Measurements from ENCODE around the gene IRF5.

Gene IRF5

DNA sequence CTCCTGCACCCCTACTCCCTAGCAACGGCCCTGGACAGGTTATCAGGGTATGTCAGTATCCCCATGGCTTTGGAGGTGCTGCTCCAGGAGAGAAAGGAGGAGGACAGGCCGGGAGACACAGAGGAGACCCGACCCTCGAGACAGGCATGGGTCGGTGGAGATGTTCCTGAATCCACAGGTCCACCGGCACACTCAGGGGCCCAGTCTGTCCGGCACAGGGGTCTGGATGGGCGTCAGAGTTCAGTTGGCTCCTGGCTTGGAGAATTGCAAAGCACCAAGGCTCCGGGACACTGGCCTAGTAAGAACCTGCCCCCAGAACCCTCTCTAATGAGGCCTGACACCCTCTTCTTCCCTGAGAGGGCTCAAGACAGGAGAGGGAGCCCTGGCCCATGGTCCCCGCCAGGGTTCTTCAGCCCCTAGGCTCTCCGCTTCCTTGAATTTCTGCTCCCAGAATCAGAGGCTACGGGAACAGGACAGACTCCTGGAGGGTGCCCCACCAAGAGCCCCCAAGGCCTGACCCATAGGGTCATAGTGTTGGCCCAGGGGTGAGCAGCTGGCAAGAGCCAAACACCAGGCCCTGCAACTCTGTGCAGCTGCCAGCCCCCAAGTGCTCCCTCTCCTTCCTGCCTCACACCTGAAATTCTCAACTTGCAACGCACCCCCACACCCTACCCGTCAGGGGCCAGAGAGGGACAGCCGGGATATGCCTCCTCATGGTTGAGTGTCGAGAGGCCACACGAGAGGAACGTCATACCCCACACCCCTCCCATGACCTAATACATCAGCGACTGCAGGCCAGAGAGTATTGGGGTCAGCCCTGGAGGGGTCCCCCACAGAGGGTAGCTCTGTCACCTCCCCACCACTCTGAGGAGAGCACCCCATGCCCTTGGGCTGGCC, 5.5 kb upstream of the IRF5 start:
- CTCF ChIA-PET = interaction anchor here (0.9 to 1.4 kb wide), 3 partner anchors 21 to 232 kb away, joined by 3 to 6 read pairs (median 3); no protein-coding TSS in a partner anchor
- no peak overlapping the region for H3K4me3 ChIP-seq (ENCODE audit: low read depth, low read length)
- TF ChIP-seq, protein P1, sequence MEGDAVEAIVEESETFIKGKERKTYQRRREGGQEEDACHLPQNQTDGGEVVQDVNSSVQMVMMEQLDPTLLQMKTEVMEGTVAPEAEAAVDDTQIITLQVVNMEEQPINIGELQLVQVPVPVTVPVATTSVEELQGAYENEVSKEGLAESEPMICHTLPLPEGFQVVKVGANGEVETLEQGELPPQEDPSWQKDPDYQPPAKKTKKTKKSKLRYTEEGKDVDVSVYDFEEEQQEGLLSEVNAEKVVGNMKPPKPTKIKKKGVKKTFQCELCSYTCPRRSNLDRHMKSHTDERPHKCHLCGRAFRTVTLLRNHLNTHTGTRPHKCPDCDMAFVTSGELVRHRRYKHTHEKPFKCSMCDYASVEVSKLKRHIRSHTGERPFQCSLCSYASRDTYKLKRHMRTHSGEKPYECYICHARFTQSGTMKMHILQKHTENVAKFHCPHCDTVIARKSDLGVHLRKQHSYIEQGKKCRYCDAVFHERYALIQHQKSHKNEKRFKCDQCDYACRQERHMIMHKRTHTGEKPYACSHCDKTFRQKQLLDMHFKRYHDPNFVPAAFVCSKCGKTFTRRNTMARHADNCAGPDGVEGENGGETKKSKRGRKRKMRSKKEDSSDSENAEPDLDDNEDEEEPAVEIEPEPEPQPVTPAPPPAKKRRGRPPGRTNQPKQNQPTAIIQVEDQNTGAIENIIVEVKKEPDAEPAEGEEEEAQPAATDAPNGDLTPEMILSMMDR (IDR thresholded peaks at IDR 0.05; ENCODE audit: insufficient read depth, low read length, missing control alignments) = no peak

DNA sequence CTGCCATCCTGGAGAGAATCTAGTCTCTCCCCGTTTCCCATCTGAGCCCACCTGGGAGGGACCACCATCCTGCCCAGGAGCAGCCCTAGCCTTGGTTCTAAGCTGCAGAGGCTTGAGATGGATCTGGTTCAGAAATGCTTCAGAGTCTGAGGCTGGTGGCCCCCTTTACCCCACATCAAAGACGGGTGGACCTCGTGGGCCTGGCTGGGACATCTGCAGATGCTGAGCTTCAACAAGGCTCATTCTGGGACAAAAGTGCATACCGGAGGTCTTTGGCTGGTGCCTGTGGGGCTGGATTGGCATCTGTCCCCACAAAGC, 4.9 kb upstream of the IRF5 start:
- TF ChIP-seq, protein P1 (IDR thresholded peaks at IDR 0.05; ENCODE audit: insufficient read depth, low read length, missing control alignments) = no peak
- POLR2A ChIA-PET = no interaction called here
- H3K4me3 ChIP-seq (ENCODE audit: low read depth, low read length) = no peak overlapping the region
- DNase-seq (ENCODE audit: low read depth, low spot score) = no peak
- CTCF ChIA-PET = interaction anchor here (0.9 to 1.3 kb wide), 2 partner anchors 21 to 159 kb away, joined by 3 read pairs; no protein-coding TSS in a partner anchor

More for the DNA sequence above, 5.5 kb upstream of the IRF5 start:
- POLR2A ChIA-PET = no interaction called here
- no peak for DNase-seq (ENCODE audit: low read depth, low spot score)

DNA sequence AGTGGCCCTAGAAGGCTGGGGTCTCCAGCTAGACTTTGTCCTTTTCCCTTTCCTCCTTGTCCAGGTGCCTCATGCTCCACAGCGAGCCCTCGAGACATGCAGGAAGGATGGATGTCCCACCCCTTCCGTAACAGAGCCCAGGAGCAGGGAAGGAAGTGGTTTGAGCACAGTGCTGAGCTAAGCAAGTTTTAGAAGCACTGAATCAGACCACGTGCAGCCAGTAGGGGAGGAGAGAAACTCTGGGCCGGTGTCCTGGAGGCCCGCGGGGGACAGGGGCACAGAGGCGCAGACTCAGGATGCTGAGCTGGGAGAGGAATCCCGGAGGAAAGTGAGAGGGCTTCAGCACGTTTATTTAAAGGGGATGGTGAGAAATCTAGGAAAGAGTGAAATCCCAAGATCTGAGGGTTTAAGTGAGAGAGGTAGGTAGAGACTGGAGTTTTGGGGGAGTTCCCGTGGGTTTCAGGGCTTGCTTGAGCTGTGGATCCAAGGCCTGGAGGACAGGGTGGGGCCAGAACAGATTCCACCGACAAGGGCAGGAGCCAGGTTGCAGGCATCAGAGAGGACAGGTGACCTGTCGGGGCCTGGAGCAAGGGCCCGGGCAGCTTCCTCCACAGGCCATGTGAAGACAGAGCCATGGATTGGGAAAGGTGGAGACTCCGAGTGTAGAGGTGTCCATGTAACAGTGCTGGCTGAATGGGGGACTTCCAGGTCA, 4.4 kb upstream of the IRF5 start:
- TF ChIP-seq, protein P1 (IDR thresholded peaks at IDR 0.05; ENCODE audit: insufficient read depth, low read length, missing control alignments) = no peak
- POLR2A ChIA-PET = no interaction called here
- CTCF ChIA-PET = interaction anchor here (0.9 to 1.3 kb wide), 2 partner anchors 20 to 158 kb away, joined by 3 read pairs; no protein-coding TSS in a partner anchor
- no peak for DNase-seq (ENCODE audit: low read depth, low spot score)
- no peak overlapping the region for H3K4me3 ChIP-seq (ENCODE audit: low read depth, low read length)

DNA sequence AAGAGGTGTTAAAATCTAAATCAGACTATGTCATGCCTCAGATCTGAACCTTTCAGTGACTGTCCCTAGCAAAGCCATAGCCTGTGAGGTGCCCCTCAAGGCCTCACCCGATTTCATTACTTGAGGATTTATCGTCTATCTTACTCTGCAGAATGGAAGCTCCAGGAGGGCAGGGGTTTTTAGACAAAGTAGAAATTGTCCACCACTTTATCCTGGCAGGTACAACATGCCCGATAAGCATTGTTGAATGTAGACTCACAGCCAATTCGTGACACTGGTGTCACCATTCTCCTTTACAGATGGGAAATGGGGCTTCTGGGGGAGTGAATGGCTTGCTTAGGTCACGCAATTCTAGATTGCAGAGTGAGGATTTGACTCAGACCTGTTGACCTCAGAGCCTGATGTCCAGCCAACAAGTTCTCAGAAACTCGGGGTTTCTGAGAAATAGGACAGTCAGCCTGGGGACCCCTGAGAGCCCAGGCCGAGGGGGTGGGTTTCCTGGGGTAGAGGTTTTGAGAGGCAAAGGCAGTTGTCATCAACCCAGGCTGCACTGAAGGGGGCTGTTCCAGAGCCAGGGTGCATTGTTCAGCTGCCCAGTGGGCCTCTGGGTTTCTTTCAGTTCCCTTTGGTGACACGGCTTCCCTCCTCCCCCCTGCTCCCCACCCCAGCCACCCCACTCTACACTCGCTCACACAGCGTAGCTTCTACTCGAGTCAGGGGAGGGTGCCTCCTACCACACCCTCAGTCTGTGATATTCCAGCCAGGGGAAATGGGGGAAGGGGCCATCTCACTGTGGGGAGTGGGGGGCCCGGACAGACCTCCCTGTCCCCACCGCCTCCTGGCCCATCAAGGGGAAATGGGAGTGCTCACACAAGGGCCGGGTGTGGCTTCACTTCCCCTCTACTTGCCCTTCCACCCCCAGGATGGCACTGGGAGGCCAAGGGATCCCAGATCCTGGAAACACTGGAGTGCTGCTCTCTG, 3.1 kb upstream of the IRF5 start:
- ChIA-PET POLR2A (no interaction called here), CTCF (no interaction called here)
- TF ChIP-seq, protein P1 (IDR thresholded peaks at IDR 0.05; ENCODE audit: insufficient read depth, low read length, missing control alignments) = no peak
- no peak overlapping the region for H3K4me3 ChIP-seq (ENCODE audit: low read depth, low read length)
- DNase-seq (ENCODE audit: low read depth, low spot score) = no peak

DNA sequence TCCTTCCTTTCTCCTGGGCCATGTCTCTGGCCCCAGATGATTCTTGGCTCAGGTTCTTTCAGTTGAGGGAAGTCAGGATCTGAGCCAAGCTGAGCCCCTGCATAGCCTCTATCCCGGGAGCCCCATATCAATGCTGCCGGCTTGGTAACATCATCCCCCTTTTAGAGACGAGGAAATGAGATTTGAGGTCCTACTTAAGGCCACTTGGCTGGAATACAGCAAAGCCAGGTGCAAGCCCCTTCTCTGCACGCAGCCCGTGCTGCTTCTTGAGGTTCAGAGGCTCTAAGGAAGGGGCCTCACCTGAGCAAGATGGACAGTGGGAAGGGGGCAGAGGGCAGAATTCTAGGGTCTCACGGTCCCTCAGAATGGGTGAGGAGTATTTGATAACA, 2.4 kb upstream of the IRF5 start:
- ChIA-PET POLR2A (no interaction called here), CTCF (no interaction called here)
- no peak for DNase-seq (ENCODE audit: low read depth, low spot score)
- TF ChIP-seq, protein P1 (IDR thresholded peaks at IDR 0.05; ENCODE audit: insufficient read depth, low read length, missing control alignments) = no peak
- H3K4me3 ChIP-seq (ENCODE audit: low read depth, low read length) = no peak overlapping the region
